Ishikawa (cell line): ENCODE measurements around the gene GDNF.

Source experiments
- CEBPB ChIP-seq: IDR thresholded peaks from 2 replicates; pipeline ENCODE4 v1.6.1; 2012
- CREB1 ChIP-seq: IDR thresholded peaks from 2 replicates; pipeline ENCODE4 v1.6.1; 2012; ENCODE audit warnings: low read depth
- EGR1 ChIP-seq: IDR thresholded peaks from 2 replicates; pipeline ENCODE4 v1.6.1; 2012
- EP300 ChIP-seq: IDR thresholded peaks from 2 replicates; pipeline ENCODE4 v1.6.1; 2012; ENCODE audit warnings: borderline replicate concordance
- FOXM1 ChIP-seq: IDR thresholded peaks from 2 replicates; pipeline ENCODE4 v1.6.1; 2012; ENCODE audit warnings: low read depth, borderline replicate concordance
- MAX ChIP-seq: IDR thresholded peaks from 2 replicates; pipeline ENCODE4 v1.6.1; 2012
- NFIC ChIP-seq: IDR thresholded peaks from 2 replicates; pipeline ENCODE4 v1.6.1; 2012
- RAD21 ChIP-seq: IDR thresholded peaks from 2 replicates; pipeline ENCODE4 v1.6.1; 2012; ENCODE audit warnings: low read depth
- TAF1 ChIP-seq: IDR thresholded peaks from 2 replicates; pipeline ENCODE4 v1.6.1; 2012; ENCODE audit warnings: low read depth, mild to moderate bottlenecking
- TCF12 ChIP-seq: IDR thresholded peaks from 2 replicates; pipeline ENCODE4 v1.6.1; 2012; ENCODE audit warnings: low read depth
- TEAD4 ChIP-seq: IDR thresholded peaks from 2 replicates; pipeline ENCODE4 v1.6.1; 2012
- YY1 ChIP-seq: IDR thresholded peaks from 2 replicates; pipeline ENCODE4 v1.6.1; 2012; ENCODE audit warnings: low read depth
- ZBTB7A ChIP-seq: IDR thresholded peaks from 2 replicates; pipeline ENCODE4 v1.6.1; 2012; ENCODE audit warnings: low read depth
- TF ChIP-seq, protein P1 (sequence below): IDR thresholded peaks from 2 replicates; pipeline ENCODE4 v1.6.1; 2012; ENCODE audit warnings: low read depth, mild to moderate bottlenecking
- TF ChIP-seq, protein P2 (sequence below): IDR thresholded peaks from 2 replicates; pipeline ENCODE4 v1.6.1; 2012

Gene GDNF

GRCh38 chr5:37841203-37841602, 1.4 kb upstream of the GDNF start:
- TF ChIP-seq TEAD4: no peak
- no peak for TF ChIP-seq CEBPB
- no peak for TF ChIP-seq TCF12
- no peak for TF ChIP-seq FOXM1
- TF ChIP-seq YY1: no peak
- TF ChIP-seq, protein P1, sequence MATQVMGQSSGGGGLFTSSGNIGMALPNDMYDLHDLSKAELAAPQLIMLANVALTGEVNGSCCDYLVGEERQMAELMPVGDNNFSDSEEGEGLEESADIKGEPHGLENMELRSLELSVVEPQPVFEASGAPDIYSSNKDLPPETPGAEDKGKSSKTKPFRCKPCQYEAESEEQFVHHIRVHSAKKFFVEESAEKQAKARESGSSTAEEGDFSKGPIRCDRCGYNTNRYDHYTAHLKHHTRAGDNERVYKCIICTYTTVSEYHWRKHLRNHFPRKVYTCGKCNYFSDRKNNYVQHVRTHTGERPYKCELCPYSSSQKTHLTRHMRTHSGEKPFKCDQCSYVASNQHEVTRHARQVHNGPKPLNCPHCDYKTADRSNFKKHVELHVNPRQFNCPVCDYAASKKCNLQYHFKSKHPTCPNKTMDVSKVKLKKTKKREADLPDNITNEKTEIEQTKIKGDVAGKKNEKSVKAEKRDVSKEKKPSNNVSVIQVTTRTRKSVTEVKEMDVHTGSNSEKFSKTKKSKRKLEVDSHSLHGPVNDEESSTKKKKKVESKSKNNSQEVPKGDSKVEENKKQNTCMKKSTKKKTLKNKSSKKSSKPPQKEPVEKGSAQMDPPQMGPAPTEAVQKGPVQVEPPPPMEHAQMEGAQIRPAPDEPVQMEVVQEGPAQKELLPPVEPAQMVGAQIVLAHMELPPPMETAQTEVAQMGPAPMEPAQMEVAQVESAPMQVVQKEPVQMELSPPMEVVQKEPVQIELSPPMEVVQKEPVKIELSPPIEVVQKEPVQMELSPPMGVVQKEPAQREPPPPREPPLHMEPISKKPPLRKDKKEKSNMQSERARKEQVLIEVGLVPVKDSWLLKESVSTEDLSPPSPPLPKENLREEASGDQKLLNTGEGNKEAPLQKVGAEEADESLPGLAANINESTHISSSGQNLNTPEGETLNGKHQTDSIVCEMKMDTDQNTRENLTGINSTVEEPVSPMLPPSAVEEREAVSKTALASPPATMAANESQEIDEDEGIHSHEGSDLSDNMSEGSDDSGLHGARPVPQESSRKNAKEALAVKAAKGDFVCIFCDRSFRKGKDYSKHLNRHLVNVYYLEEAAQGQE: no peak
- no peak for TF ChIP-seq MAX
- no peak for TF ChIP-seq NFIC
- TF ChIP-seq, protein P2, sequence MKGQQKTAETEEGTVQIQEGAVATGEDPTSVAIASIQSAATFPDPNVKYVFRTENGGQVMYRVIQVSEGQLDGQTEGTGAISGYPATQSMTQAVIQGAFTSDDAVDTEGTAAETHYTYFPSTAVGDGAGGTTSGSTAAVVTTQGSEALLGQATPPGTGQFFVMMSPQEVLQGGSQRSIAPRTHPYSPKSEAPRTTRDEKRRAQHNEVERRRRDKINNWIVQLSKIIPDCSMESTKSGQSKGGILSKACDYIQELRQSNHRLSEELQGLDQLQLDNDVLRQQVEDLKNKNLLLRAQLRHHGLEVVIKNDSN: no peak
- no peak for TF ChIP-seq ZBTB7A
- no peak for TF ChIP-seq RAD21
- no peak for TF ChIP-seq TAF1

- no peak for TF ChIP-seq YY1
- TF ChIP-seq, protein P1: no peak
- TF ChIP-seq TAF1: no peak
- peak; percentile 47; the same call in 1 of the 2 replicates for TF ChIP-seq MAX
- no peak for TF ChIP-seq NFIC
These were observed 503 bp upstream of the GDNF start for GRCh38 chr5:37840053-37841034.

- no peak for TF ChIP-seq EP300
- no peak for TF ChIP-seq CREB1
- TF ChIP-seq CEBPB: no peak
- no peak for TF ChIP-seq ZBTB7A
These were observed 904 bp downstream of the GDNF start for GRCh38 chr5:37838933-37839341.

DNA sequence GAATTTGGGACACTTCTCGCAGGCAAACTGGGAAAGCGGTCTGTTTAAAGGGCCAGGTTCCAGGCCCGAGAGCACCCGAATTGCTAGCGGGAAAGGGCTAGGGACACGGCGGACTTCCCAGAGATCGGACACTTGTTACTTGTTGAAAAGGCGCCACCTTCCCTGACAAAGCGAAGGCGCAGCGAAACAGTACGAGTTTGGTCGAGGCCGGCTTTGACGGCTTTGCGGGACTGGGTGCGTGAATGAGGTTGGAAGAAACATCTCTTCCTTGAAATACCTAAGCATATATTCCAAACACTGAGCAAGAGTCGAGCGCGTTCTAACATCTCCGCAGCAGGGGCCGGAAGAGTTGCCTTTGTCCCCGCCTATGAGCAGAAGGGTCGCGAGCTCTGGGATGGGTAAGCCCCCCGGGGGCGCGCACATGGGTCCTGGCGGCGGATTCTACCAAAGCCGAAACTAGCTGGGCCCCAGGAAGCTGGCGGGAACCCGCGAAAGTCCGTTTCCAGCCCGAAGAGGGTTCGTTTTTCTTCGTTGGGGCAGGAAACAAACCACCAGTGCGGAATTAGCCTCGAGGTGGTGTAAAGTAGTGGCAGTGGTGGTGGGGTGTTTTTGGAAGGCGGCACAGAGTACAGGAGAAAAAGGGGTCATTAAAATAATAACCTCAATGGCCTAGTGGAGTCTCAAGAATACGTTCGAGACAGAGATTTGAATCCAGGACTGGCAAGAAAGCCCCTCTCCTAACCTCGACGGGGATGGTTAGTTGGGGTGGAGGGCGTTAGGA, 1.5 kb downstream of the GDNF start:
- TF ChIP-seq FOXM1 (no peak), TAF1 (no peak), CEBPB (no peak), YY1 (no peak), TCF12 (no peak), NFIC (no peak), EP300 (no peak), MAX (no peak)
- TF ChIP-seq, protein P1: no peak

- TF ChIP-seq TEAD4: 0 out of 2 replicates have a peak, but pooled peaks have one; percentile 12
- no peak for TF ChIP-seq CREB1
- peak; percentile 78 for TF ChIP-seq RAD21
- TF ChIP-seq EGR1: peak; percentile 85
- no peak for TF ChIP-seq ZBTB7A
These were observed 2.3 kb downstream of the GDNF start for GRCh38 chr5:37837414-37838032.
